HEK293 (cell line): ENCODE results near the gene LGALSL.

ENCODE experiments used
- CTCF ChIA-PET: fragments of 350-600 bp; formaldehyde crosslinking; extraction: SDS; loops from one replicate; lab custom pipeline; 2021; ENCODE audit warnings: antibody characterized with exemption; lab: Yijun Ruan, JAX
- POLR2A ChIA-PET: fragments of 300-600 bp; formaldehyde crosslinking; extraction: SDS; loops from one replicate; lab custom pipeline; 2020; ENCODE audit warnings: antibody characterized with exemption, inconsistent platforms; lab: Yijun Ruan, JAX
- H3K27ac ChIP-seq: fragments of 200-500 bp; sonication (Bioruptor generic); 2 replicates; pipeline ENCODE4 v1.5.1; 2014; ENCODE audit warnings: low read depth, low read length, control low read depth, inconsistent platforms; ENCODE audit errors: extremely low read depth
- H3K36me3 ChIP-seq, 2 experiments: fragments of 200-500 bp in 1 of 2; sonication (Bioruptor generic) in 1 of 2; 1 replicate in 1 of 2; 2 replicates in 1 of 2; pipeline ENCODE4 v1.5.1; 2014 to 2017; ENCODE audit warnings: inconsistent platforms in 2 of 2, low read length in 2 of 2; ENCODE audit not compliant: control insufficient read depth in 2 of 2, insufficient read depth in 1 of 2
- H3K4me1 ChIP-seq: fragments of 200-500 bp; sonication (Bioruptor generic); 2 replicates; pipeline ENCODE4 v1.5.1; 2014; ENCODE audit warnings: mild to moderate bottlenecking, low read length, inconsistent platforms; ENCODE audit not compliant: control insufficient read depth, insufficient read depth
- H3K4me3 ChIP-seq: 2 replicates; pipeline ENCODE4 v1.5.1; 2011; ENCODE audit warnings: low read depth, mild to moderate bottlenecking, control low read depth, low read length, moderate library complexity
- H3K9me3 ChIP-seq: fragments of 200-500 bp; sonication (Bioruptor generic); 2 replicates; pipeline ENCODE4 v1.5.1; 2014; ENCODE audit warnings: low read depth, low read length, inconsistent platforms; ENCODE audit not compliant: control insufficient read depth, insufficient read depth
- ATF2 ChIP-seq: fragments of 450-650 bp; formaldehyde crosslinking; IDR thresholded peaks from 2 replicates; pipeline ENCODE4 v1.5.1; 2016; ENCODE audit warnings: missing biosample characterization, missing genetic modification characterization, low read depth
- BCL11B ChIP-seq: fragments of 450-650 bp; formaldehyde crosslinking; IDR thresholded peaks from 2 replicates; pipeline ENCODE4 v1.5.1; 2016; ENCODE audit warnings: low read depth, missing biosample characterization, missing genetic modification characterization
- EGR2 ChIP-seq: fragments of 450-650 bp; formaldehyde crosslinking; IDR thresholded peaks from 2 replicates; pipeline ENCODE4 v1.5.1; 2016; ENCODE audit warnings: low read depth, missing biosample characterization, missing genetic modification characterization
- GLI2 ChIP-seq: fragments of 450-650 bp; formaldehyde crosslinking; IDR thresholded peaks from 2 replicates; pipeline ENCODE4; 2017; ENCODE audit warnings: missing biosample characterization, missing genetic modification characterization, low read depth, borderline replicate concordance
- IKZF3 ChIP-seq: fragments of 450-650 bp; IDR thresholded peaks from 2 replicates; pipeline ENCODE4 v1.5.0; 2018; ENCODE audit warnings: missing biosample characterization, mild to moderate bottlenecking, missing genetic modification characterization, moderate library complexity
- KLF7 ChIP-seq: fragments of 450-650 bp; formaldehyde crosslinking; IDR thresholded peaks from 2 replicates; pipeline ENCODE4 v1.5.1; 2016; ENCODE audit warnings: missing biosample characterization, missing genetic modification characterization, borderline replicate concordance
- OVOL3 ChIP-seq: fragments of 450-650 bp; formaldehyde crosslinking; IDR thresholded peaks from 2 replicates; pipeline ENCODE4 v1.5.1; 2016; ENCODE audit warnings: missing biosample characterization, missing genetic modification characterization
- SCRT2 ChIP-seq: fragments of 450-650 bp; formaldehyde crosslinking; IDR thresholded peaks from 2 replicates; pipeline ENCODE4 v1.5.1; 2016; ENCODE audit warnings: missing biosample characterization, missing genetic modification characterization
- ZBTB6 ChIP-seq: fragments of 450-650 bp; formaldehyde crosslinking; IDR thresholded peaks from 2 replicates; pipeline ENCODE4 v1.5.1; 2017; ENCODE audit warnings: missing biosample characterization, missing genetic modification characterization
- ZNF146 ChIP-seq: fragments of 450-650 bp; formaldehyde crosslinking; IDR thresholded peaks from 2 replicates; pipeline ENCODE4 v1.5.1; 2016; ENCODE audit warnings: missing biosample characterization, missing genetic modification characterization
- ZNF175 ChIP-seq: fragments of 450-650 bp; formaldehyde crosslinking; IDR thresholded peaks from 2 replicates; pipeline ENCODE4 v1.5.1; 2016; ENCODE audit warnings: missing biosample characterization, missing genetic modification characterization
- ZNF221 ChIP-seq: fragments of 450-650 bp; formaldehyde crosslinking; IDR thresholded peaks from 2 replicates; pipeline ENCODE4 v1.5.1; 2017; ENCODE audit warnings: missing biosample characterization, missing genetic modification characterization, borderline replicate concordance
- ZNF223 ChIP-seq: fragments of 450-650 bp; formaldehyde crosslinking; IDR thresholded peaks from 2 replicates; pipeline ENCODE4 v1.5.1; 2016; ENCODE audit warnings: missing biosample characterization, missing genetic modification characterization
- ZNF311 ChIP-seq: fragments of 450-650 bp; formaldehyde crosslinking; IDR thresholded peaks from 2 replicates; pipeline ENCODE4 v1.5.1; 2017; ENCODE audit warnings: missing biosample characterization, missing genetic modification characterization, borderline replicate concordance
- ZNF341 ChIP-seq: fragments of 450-650 bp; formaldehyde crosslinking; IDR thresholded peaks from 2 replicates; pipeline ENCODE4; 2016; ENCODE audit warnings: low read depth, missing biosample characterization, missing genetic modification characterization
- ZNF37A ChIP-seq: fragments of 450-650 bp; IDR thresholded peaks from 2 replicates; pipeline ENCODE4 v1.5.1; 2018; ENCODE audit warnings: missing biosample characterization, missing genetic modification characterization
- ZNF398 ChIP-seq: fragments of 450-650 bp; formaldehyde crosslinking; IDR thresholded peaks from 2 replicates; pipeline ENCODE4 v1.5.1; 2017; ENCODE audit warnings: missing biosample characterization, missing genetic modification characterization
- ZNF426 ChIP-seq: fragments of 450-650 bp; formaldehyde crosslinking; IDR thresholded peaks from 2 replicates; pipeline ENCODE4 v1.5.1; 2017; ENCODE audit warnings: missing biosample characterization, missing genetic modification characterization, mild to moderate bottlenecking, inconsistent platforms, moderate library complexity
- ZNF473 ChIP-seq: fragments of 450-650 bp; formaldehyde crosslinking; IDR thresholded peaks from 2 replicates; pipeline ENCODE4 v1.5.1; 2017; ENCODE audit warnings: missing biosample characterization, missing genetic modification characterization
- ZNF704 ChIP-seq: fragments of 450-650 bp; formaldehyde crosslinking; IDR thresholded peaks from 2 replicates; pipeline ENCODE4 v1.5.1; 2016; ENCODE audit warnings: missing biosample characterization, missing genetic modification characterization

The LGALSL gene

GRCh38 chr2:64459575-64459974, 5.6 kb downstream of the LGALSL start:
- no peaks in the 10 kb centered on the region for H3K4me1 ChIP-seq
- H3K36me3 ChIP-seq, result peaks cover 28 to 44% of the 10 kb centered on the region in 2 experiments
- ChIA-PET POLR2A (interaction anchor here (0.6 kb wide), 1 partner anchor 188 kb away, joined by 4 read pairs; no protein-coding TSS in a partner anchor), CTCF (interaction anchor here (0.7 to 1.0 kb wide), 4 partner anchors 28 to 129 kb away, joined by 3 to 5 read pairs (median 4); no protein-coding TSS in a partner anchor)
- no peak for TF ChIP-seq IKZF3 (tag by site-specific recombination)
- peak; percentile 82 for TF ChIP-seq SCRT2 (tag by site-specific recombination)
- no peak for TF ChIP-seq ZNF37A
- H3K4me3 ChIP-seq, result no peak overlapping the region
- H3K27ac ChIP-seq, result no peak overlapping the region
- no peaks in the 10 kb centered on the region for H3K9me3 ChIP-seq

- TF ChIP-seq ZBTB6 (tag by site-specific recombination) (no peak), EGR2 (tag by site-specific recombination) (no peak), KLF7 (no peak), ZNF341 (tag by site-specific recombination) (no peak), ZNF398 (tag by site-specific recombination) (no peak), ZNF175 (tag by site-specific recombination) (no peak), ZNF146 (tag by site-specific recombination) (no peak), OVOL3 (tag by site-specific recombination) (no peak), ZNF704 (no peak), ZNF221 (tag by site-specific recombination) (no peak), GLI2 (tag by site-specific recombination) (no peak), ZNF473 (no peak), ZNF311 (no peak), ZNF223 (no peak), BCL11B (tag by site-specific recombination) (no peak), ZNF426 (tag by site-specific recombination) (no peak), ATF2 (tag by site-specific recombination) (no peak)
- Histone ChIP-seq H3K36me3 (peaks cover 28 to 44% of the 10 kb centered on the region in 2 experiments), H3K27ac (no peak overlapping the region), H3K9me3 (no peaks in the 10 kb centered on the region), H3K4me3 (no peak overlapping the region), H3K4me1 (no peaks in the 10 kb centered on the region)
- ChIA-PET POLR2A (interaction anchor here (0.6 kb wide), 1 partner anchor 187 kb away, joined by 4 read pairs; no protein-coding TSS in a partner anchor), CTCF (no interaction called here)
These were observed 6.4 kb downstream of the LGALSL start for GRCh38 chr2:64460330-64460729.
